Stimulated activated CD8-positive, alpha-beta memory T cell treated with anti-CD3 and anti-CD28 coated beads, Interleukin-15, amount 100 ng/mL, for 1 hour (primary cell): Measurements from ENCODE around the gene CLCN3.
A peak's percentile ranks its signal among the peaks of the same experiment; 100 is the strongest.
"Not testable (repeated sequence)": the region's sequence is repeated elsewhere in the genome, so short reads cannot be mapped to it uniquely, and the experiment has no call there.

Source experiments
- DNase-seq: peaks from one replicate; pipeline ENCODE4 v3.0.0-alpha.2; 2020; ENCODE audit warnings: low read depth

The CLCN3 gene

DNA sequence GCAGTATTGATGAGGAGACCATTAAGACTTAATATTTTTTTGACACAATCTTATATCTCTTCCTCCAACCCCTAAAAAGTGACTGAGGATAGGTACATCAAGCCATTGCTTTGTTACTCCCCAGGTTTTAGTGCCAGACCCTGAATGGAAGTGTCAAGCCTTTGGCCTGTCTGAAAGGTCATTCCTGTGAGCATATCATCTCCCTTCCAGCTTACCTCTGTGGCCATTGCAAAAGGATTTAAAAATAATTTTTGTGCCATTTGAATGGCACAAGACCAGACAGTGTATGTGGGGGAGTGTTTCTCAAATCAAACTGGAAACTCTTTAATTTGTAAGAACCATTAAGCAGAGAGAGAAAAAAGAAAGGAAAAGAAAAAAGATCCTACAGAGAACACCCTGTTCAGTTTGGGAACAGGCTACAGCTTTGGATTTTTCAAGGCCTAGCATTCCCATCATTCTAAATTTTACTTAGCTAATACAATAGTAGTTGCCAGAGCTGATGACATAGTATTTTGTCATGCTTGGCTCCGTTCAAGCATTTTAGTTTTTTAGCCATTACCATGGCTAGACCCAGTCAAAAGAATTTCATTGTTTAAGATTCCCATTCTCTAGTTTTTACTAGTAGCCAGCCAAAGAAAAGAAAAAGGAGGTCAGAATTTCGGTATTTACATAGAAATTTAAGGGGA is 87.7 kb downstream of the CLCN3 start:
- no peak for DNase-seq

DNA sequence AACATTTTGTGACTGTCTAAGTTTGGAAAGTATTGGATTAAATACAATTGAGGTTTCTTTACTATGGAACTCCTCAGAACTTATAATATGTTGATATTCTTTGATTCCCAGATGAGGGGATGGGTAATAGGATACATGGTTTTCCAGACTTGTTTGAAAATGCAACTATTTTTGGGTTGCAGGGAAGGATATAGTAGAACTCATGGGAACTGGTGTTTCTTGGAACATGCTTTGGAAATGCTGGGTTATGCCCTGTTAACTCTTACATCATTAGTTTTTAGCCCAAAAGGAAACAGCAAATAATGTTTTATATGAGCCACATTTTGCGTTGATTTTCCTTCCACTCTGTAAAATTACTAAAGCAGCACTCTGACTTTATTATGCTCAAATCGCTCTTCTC is 95.4 kb downstream of the CLCN3 start:
- DNase-seq, result no peak

DNA sequence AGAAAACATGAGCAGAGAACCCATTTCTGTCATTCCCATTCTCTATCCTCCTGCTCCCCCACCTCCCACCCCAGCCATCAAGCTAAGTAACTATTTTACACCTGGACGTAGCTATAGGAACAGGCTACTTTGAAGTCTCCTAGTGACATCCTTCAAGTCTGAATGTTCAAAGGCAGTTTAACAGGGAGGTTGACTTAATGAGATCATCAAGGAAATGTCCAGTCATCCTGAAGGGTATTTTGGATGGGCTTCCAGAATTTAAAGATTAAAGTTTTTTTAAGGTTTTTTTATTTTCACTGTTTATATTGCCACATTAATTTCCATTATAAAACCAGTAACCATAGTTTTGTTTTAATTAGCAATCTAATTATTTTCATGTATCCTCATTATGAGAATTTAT is 96.3 kb downstream of the CLCN3 start:
- no peak for DNase-seq

DNA sequence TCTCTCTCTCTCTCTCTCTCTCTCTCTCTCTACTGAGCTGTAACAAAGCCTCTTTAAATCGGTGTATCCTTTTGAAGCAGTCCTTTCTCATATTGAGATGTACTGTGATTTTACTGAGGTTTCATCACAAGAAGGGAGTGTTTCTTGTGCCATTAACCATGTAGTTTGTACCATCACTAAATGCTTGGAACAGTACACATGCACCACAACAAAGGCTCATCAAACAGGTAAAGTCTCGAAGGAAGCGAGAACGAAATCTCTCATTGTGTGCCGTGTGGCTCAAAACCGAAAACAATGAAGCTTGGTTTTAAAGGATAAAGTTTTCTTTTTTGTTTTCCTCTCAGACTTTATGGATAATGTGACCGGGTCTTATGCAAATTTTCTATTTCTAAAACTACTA is 100.2 kb downstream of the CLCN3 start:
- DNase-seq, result no peak

DNA sequence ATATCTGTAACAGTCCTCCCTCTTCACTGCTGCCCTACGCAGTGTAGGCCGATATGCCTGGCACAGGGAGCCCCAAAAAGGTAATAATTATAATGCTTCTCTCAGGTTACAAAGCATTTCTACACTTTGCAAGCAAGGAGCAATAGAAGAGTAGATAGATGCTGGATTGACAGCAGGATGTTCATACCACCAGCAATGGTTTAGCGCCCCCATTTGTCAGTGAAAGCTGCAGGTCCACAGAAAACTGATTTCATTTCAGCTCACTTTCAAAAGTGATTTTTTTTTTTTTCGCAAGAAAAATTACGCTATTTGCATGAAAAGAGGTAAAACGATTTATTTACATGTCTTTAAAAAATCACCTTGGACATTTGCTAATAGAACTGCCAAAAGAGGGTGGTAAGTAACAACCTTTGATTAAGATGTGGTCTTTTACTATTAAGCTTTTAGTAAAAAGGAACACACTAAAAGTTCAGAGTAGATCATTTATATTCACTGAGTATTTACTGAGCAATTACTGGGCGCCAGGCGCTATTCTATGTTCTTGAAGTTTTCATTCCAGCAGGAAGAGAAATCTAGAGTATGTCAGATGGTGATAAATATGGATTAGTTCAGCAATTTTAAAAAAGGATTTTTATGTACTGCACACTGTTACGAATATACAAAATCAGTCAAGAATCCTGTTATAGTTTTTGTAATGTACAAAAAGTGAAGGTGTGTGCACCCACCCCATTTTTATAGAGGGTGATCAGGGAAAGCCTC is 103.0 kb downstream of the CLCN3 start:
- no peak for DNase-seq

DNA sequence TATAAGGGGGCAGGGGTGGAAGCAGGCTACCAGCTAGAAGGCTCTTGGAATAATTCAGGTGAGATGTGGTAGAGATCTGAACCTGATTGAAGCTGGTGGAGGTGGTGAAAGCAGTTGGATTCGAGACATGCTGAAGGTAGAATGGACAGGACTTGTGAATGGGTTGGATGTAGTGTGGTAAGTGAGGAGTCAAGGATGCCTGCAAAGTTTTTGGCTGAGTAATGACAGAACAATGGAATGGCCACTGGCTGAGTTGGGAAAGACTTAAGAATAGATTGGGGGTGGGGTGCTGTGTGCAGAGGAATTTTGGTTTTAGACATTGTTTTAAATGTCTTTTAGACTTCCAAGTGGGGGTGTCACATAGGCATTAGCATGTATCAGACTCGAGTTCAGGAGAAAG is 103.9 kb downstream of the CLCN3 start:
- DNase-seq, result no peak

DNA sequence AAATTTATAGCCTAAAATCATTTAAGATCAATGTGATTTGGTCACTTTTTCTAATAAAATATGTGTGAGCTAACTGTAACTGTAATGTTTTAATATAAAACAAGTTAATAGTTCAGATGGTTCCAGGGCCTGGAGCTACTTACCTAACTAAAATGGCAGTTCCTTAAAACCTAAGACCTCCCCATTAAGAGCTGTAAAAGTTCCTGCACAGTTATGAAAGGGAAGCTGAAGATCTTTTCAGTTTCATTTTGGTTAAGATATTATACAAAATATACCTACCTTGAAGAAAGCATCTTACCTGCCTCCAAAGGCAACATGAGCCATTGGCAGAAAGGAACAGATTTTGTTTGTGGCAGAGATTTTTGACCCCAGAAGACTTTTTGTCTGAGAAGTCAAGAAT is 107.2 kb downstream of the CLCN3 start:
- no peak for DNase-seq

DNA sequence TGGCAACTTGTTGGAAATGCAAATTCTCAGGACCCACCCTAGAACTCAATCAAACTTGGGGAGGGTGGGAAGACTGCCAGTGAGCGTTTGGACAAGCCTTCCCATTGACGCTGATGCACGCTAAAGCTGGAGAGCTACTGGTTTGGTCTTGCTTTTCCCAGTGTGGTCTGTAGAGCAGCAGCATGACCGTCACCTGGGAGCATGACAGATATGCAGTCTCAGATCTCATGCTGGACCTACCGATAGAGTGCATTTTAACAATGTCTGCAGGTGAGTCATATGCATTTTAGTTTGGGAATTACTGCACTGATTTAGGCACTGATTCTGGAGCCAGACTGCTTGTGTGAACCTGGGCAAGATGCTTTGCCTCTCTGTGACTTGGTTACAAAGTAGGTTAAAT is 110.2 kb downstream of the CLCN3 start:
- no peak for DNase-seq

DNA sequence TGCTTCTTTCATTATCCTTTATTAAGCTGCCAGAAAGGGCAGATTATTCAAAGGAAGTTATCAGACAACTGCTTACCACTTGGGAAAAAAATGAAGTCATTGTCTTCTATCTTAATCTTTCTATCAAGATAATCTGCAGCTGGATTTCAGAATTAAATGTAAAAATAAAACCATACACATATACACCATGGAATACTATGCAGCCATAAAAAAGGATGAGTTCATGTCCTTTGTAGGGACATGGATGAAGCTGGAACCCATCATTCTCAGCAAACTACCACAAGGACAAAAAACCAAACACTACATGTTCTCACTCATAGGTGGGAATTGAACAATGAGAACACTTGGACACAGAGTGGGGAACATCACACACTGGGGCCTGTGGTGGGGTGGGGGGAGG is 118.2 kb downstream of the CLCN3 start:
- DNase-seq, result not testable (repeated sequence)

DNA sequence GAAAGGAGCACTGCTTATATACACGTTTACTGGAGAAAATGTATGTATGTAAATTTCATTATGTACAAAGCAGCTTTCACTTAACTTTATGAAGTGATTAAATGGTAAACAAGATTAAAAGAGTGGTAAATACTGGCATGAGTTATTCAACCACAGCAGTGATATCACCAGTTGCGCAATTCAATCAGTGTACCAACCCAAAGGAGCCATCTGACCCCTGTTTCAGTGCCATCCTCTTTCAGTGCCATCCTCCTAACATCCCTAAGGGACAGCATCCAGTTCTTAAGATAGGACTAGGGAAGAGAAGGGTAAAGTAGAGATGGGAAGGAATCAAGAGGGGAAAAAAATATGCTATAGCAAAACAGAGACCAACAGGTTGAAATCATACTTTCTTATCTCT is 121.2 kb downstream of the CLCN3 start:
- DNase-seq, result no peak

DNA sequence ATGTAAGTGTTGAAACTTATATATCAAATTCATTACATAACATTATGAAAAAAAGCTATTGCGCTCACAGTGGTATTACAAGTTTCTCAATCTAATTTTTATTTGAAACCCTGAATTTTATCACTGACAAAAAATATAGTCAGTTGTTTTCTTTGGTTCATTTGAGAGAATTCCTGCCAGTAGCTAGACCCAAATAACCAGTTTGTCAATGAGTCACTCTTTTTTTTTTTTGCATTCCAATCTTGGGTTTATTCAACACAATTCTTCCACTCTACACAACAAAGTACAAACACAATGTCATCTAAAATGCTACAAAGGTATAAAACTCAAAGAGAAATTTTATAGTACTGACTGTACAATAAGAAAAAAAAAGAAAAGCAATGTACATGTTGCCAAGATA is 124.2 kb downstream of the CLCN3 start:
- no peak for DNase-seq

DNA sequence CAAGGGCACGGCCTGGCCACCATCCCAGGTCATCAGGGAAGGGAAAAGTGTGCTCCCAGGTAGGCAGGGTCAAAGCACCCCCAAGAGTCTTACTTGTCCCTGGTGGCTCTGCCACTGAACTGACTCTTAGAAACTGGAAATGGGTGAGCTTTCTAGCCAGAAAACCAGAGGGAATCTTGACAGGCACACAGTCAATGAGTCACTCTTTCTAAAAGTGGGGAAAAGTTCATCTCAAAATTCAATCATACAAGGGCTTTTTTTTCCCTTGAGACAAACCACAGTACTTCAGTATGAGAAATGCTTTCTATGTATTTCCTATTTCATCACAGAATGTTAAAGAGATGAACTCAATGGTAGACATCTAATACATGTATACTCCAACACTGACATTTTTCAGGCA is 124.9 kb downstream of the CLCN3 start:
- no peak for DNase-seq

DNA sequence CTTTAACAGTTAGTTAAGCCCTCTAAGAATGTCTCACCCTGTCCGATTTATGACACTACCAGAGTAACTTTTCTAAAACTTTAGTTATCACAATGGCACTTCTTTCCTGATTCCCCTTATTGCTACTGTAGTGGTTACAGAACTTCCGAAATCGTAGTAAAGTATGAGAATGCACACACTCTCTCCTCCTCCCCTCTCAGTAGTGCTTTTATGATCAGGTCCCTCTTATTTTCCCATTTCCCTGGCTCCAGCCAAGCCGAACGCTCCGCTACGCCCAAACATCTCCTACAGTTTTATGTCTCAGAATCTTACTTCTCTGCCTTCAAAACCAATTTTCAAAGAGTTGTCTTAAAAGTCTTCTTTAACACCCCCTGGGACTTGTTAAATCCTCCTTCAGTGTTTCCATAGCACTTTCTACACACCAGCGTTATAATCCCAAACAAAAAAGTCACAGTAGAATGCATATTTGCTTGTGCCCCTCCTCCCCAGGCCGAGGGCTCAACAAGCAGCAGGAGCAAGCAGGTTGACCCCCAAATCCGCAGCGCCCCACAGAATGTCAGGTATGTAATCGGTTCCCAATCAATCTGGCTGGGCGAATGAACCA is 136.7 kb downstream of the CLCN3 start:
- DNase-seq, result no peak

DNA sequence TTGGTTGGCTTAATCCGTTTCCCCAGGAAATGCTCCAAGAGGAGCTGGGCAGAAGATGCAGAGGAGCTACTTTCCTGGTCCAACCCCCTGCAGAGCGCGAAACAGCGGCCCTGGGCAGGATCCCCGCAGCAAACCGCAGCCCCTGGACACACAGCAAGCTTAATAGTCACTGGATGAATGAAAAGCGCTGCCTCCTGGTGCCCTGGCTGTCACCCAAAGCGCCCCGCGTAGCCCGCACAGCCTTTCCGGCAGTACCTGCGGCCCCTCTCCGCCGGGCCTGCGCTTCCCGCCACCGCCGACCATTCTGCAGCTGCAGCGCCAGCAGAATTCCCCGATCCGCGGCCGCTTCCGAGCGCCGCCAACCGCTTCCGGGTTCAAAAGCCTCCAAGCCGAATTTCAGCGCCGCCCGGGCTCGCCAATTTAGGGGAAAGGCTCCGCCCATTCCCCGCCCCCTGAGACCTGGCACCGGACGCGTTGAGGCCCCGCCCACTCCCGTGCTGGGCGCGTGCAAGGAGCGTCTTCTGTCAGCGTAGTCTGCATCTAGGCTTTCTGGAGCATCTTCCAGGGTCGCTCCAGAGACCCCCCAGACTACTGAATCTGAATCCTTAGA is 137.3 kb downstream of the CLCN3 start, which contains the start of gene HPF1:
Gene HPF1 (minus strand): TSS at position 370 of the 610 bp plus-strand sequence. CDS start 67 bp downstream, at position 303.
- peak; percentile 87 for DNase-seq

DNA sequence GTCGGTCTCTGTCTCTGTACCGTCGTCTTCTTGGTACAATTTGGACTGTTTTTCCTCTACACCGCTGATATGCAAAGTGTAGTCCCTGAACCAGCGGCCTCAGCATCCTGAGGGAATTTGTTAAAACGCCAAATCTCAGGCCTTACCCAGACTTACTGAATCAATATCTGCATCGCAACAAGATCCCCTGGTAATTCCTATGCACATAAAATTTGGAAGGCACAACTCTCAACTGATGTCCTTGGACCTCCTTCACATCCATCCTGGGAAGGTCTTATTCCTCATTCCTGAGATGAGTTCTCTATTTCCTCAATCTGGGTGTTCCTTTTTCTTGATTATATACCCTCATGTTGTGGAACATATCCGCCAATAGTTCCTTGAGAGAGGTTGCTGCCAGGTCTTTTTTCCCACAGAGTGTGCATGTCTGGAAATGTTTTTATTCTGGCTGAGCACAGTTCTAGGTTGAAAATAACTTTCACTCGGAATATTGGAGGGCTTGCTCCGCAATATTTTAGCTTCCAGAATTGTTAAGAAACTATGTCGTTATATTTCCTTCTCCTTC is 138.1 kb downstream of the CLCN3 start:
- DNase-seq, result no peak

DNA sequence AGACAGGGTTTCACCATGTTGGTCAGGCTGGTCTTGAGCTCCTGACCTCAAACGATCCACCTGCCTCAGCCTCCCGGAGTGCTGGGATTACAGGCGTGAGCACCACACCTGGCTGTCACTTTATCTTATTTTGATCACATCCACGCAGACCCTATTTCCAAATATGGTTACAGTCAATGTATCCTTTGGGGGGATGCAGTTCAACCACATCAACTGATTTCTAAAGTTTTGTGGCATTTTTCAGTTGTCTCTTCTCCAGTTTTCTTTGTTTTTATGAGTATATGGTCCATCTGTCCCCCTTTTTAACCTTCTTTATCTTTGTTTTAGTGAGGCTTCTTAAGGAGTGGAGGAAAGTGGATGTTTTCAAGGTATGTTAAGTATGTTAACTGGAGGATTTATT is 141.5 kb downstream of the CLCN3 start:
- DNase-seq, result no peak

DNA sequence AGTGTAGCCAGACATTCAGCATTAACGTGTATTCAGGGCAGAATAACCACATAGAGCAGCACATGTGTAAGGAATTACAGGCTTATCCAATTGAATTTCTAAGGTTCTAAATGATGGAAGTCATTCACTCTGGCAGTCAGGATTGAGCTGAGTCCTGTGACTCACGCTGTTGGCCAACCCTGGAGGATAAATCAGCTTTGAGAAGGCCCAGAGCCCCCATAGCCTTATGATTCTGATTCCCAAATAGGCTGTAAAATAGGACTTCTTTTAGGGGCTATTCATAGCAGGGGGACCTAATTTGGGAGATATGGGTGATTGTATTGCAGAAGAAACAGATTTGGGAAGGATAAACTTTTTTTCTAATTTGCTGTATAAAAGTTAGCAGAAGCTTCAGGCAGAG is 145.5 kb downstream of the CLCN3 start:
- no peak for DNase-seq

DNA sequence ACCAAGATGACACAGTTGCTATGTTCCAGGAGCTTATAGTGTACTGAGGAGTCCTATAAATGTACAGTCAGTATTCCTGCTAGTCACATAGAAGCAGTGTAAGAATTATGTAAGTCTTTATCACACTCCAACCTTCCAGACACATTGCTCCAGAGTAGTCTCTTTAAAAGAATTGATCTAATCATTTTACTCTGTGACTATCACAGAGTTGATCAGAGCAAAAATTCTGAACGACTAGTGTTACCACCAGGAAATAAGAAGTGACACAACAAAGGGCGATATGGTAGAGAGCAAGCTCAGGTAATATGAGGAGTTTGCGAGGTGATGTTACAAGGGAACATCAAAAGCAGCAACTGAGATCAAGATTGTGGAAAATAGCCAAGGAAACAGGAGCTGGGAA is 146.4 kb downstream of the CLCN3 start:
- no peak for DNase-seq

DNA sequence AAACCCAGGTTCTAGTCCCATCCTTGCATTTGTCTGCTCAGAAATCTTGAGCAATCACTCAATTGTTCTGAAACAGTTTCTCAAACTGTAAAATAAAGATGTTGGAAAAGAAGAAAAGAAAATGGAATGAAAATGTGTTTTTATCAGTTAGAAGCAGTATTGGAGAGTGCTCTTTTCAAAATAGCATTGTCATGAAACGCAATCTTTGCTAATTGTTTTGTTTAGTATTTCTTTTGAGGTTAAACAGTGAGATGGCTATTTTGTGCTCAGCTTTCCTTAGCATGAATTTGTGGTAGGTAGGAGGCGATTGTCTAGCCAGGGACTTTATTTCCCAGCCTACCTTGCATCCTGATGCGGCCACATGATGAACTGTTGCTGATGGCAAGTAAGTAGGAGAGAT is 148.0 kb downstream of the CLCN3 start:
- no peak for DNase-seq

DNA sequence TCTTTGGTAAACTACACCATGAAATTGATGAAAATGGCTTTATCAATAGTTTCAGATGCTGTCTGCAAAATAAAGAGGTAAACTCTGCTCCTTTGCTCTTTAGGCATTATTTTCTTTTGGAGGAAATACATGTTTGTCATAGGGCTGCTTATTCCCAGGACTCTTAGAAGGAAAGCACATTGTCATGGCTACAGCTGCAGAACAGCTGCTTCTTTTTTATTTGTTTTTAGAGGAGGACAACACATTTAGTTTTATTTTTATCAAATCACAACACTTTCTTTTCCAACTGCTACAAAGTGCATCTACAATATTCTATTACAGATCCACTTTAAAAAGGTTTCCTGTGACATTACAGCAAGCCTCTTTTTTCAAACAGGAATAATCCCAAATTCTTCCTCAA is 150.0 kb downstream of the CLCN3 start:
- DNase-seq, result no peak

DNA sequence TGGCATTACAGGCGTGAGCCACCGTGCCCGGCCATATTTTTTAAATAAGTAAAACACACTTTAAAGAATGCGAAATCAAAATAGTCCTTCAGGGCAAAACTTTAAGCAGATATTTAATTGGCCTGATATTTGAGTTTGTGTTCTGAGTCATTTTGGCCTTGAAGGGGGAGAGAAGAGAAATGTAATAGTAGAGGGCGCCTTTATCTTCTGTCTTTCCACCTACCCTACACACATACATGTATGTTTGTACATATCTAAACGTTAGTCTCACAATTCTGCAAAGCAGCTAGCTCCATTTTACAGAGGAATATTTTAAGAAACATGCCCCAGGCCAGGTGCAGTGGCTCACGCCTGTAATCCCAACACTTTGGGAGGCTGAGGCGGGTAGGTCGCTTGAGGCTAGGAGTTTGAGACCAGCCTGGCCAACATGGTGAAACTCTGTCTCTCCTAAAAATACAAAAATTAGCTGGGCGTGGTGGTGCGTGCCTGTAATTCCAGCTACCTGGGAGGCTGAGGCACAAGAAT is 151.2 kb downstream of the CLCN3 start:
- DNase-seq, result not testable (repeated sequence)
